HepG2 (cell line): ENCODE data around the gene L3MBTL4. TPM values are rescaled to one million over a fixed set of nuclear protein-coding genes. Genes with fewer than 3 reads are reported as not detected.

Experiments used
- ATAC-seq: fragments of 200-7000 bp; cut with Tn5 transposase; 3 replicates; pipeline ENCODE4 v1.9.1; 2020; ENCODE audit warnings: mild to moderate bottlenecking, moderate library complexity
- BruUV-seq: library from RNA; stranded (reverse); fragments of 400-500 nt; replicated peaks from 2 replicates; lab custom pipeline; 2021; lab: Mats Ljungman, UMichigan
- CTCF ChIA-PET: fragments of 300-600 bp; formaldehyde crosslinking; extraction: SDS; loops from one replicate; lab custom pipeline; 2021; ENCODE audit warnings: low total read pairs, inconsistent platforms, low intra/inter-chr PET ratio; lab: Yijun Ruan, JAX
- POLR2A ChIA-PET: fragments of 350-600 bp; sonication (Branson Sonifier 250); formaldehyde crosslinking; loops from one replicate; lab custom pipeline; 2020; ENCODE audit warnings: antibody characterized with exemption, inconsistent platforms; lab: Yijun Ruan, JAX
- DNase-seq: peaks from one replicate; pipeline ENCODE4 v3.0.0-alpha.2; 2015; ENCODE audit warnings: low spot score
- FAIRE-seq: peaks from 3 replicates; lab custom pipeline; 2011; peaks lifted over from hg19 to GRCh38; lab: Jason Lieb, UNC
- H2AFZ ChIP-seq: one replicate; pipeline ENCODE4 v1.6.1; 2011; ENCODE audit warnings: low read length, inconsistent platforms
- H3K27ac ChIP-seq: fragments of 300-600 bp; 3 replicates; pipeline ENCODE4 v1.8.0; 2011; ENCODE audit warnings: mixed run types, mild to moderate bottlenecking, mixed read lengths, low read length, inconsistent platforms; ENCODE audit not compliant: insufficient read depth; ENCODE audit errors: extremely low read length
- H3K27me3 ChIP-seq, 2 experiments: fragments of 200-600 bp in 1 of 2; 2 replicates in 1 of 2; 3 replicates in 1 of 2; pipeline versions ENCODE4 v1.6.0 to v1.8.0; 2011; ENCODE audit warnings: low read length in 2 of 2, mild to moderate bottlenecking in 2 of 2, moderate library complexity in 2 of 2, inconsistent platforms in 1 of 2; ENCODE audit not compliant: insufficient read depth in 2 of 2, control insufficient read depth in 1 of 2
- H3K36me3 ChIP-seq, 2 experiments: fragments of 200-600 bp in 1 of 2; replicated peaks in 1 of 2; 2 replicates in 1 of 2; 3 replicates in 1 of 2; pipeline versions ENCODE4 v1.5.1 to v1.8.0; 2011; ENCODE audit warnings: low read length in 2 of 2, inconsistent platforms in 1 of 2; ENCODE audit not compliant: insufficient read depth in 2 of 2, control insufficient read depth in 1 of 2
- H3K4me1 ChIP-seq: 2 replicates; pipeline ENCODE4 v1.5.1; 2012; ENCODE audit warnings: low read length, inconsistent platforms; ENCODE audit not compliant: insufficient read depth
- H3K4me2 ChIP-seq: 2 replicates; pipeline ENCODE4 v1.6.0; 2011; ENCODE audit warnings: low read depth, low read length, inconsistent platforms
- H3K4me3 ChIP-seq, 3 experiments: fragments of 200-600 bp in 1 of 3; sonication (generic), shearing (Covaris generic) in 1 of 3; replicated peaks in 1 of 3; 2 replicates each; pipeline ENCODE4 v1.5.1; 2011 to 2016; ENCODE audit warnings: low read length in 3 of 3, inconsistent platforms in 2 of 3, low read depth in 2 of 3, mild to moderate bottlenecking in 2 of 3, control low read depth in 1 of 3, mixed read lengths in 1 of 3; ENCODE audit not compliant: insufficient read depth in 1 of 3
- H3K79me2 ChIP-seq: one replicate; pipeline ENCODE4 v1.6.1; 2011; ENCODE audit warnings: low read length, inconsistent platforms; ENCODE audit not compliant: insufficient read depth
- H3K9ac ChIP-seq: 2 replicates; pipeline ENCODE4 v1.6.0; 2011; ENCODE audit warnings: mild to moderate bottlenecking, low read depth, low read length, inconsistent platforms; ENCODE audit not compliant: insufficient read depth
- H3K9me3 ChIP-seq: 2 replicates; pipeline ENCODE4 v1.5.1; 2012; ENCODE audit warnings: mild to moderate bottlenecking, low read length
- H4K20me1 ChIP-seq: 2 replicates; pipeline ENCODE4 v1.6.0; 2011; ENCODE audit warnings: inconsistent platforms, mild to moderate bottlenecking, low read length, moderate library complexity; ENCODE audit not compliant: insufficient read depth
- CSRNP2 ChIP-seq: sonication (generic); formaldehyde crosslinking; conservative IDR thresholded peaks from 2 replicates; pipeline ENCODE4 v1.8.0; 2022; ENCODE audit warnings: low read depth, missing genetic modification reagents
- E2F5 ChIP-seq: sonication (generic); formaldehyde crosslinking; conservative IDR thresholded peaks from 2 replicates; pipeline ENCODE4 v1.4.0; 2020; ENCODE audit warnings: missing genetic modification reagents
- IRF1 ChIP-seq: sonication (generic); formaldehyde crosslinking; IDR thresholded peaks from 2 replicates; pipeline ENCODE4 v1.4.0; 2020; ENCODE audit warnings: low read depth, mild to moderate bottlenecking, missing genetic modification reagents
- KDM4B ChIP-seq: sonication (generic); formaldehyde crosslinking; IDR thresholded peaks from 2 replicates; pipeline ENCODE4 v1.4.0; 2020; ENCODE audit warnings: missing genetic modification reagents
- NR2F1 ChIP-seq, 2 experiments: fragments of 450-650 bp in 1 of 2; formaldehyde crosslinking in 1 of 2; IDR thresholded peaks; 2 replicates each; pipeline versions ENCODE4 v1.5.0 to v1.6.1; 2016 to 2020; ENCODE audit warnings: mild to moderate bottlenecking in 1 of 2, missing compliant biosample characterization in 1 of 2, missing genetic modification reagents in 1 of 2, moderate library complexity in 1 of 2
- SMAD3 ChIP-seq: sonication (generic); formaldehyde crosslinking; IDR thresholded peaks from 2 replicates; pipeline ENCODE4 v1.4.0; 2020; ENCODE audit warnings: missing genetic modification reagents
- SSRP1 ChIP-seq: IDR thresholded peaks from 2 replicates; pipeline ENCODE4 v1.6.1; 2016; ENCODE audit warnings: control low read depth
- ZBTB37 ChIP-seq: sonication (generic); formaldehyde crosslinking; IDR thresholded peaks from 2 replicates; pipeline ENCODE4 v1.4.0; 2020; ENCODE audit warnings: mild to moderate bottlenecking, missing genetic modification reagents
- ZBTB7A ChIP-seq: sonication (generic); formaldehyde crosslinking; IDR thresholded peaks from 2 replicates; pipeline ENCODE4 v1.8.0; 2022; ENCODE audit warnings: mild to moderate bottlenecking, missing genetic modification reagents
- ZGPAT ChIP-seq: IDR thresholded peaks from 2 replicates; pipeline ENCODE4 v1.6.1; 2016; ENCODE audit warnings: mild to moderate bottlenecking
- ZNF569 ChIP-seq: sonication (generic); formaldehyde crosslinking; IDR thresholded peaks from 2 replicates; pipeline ENCODE4 v1.5.0; 2020; ENCODE audit warnings: mild to moderate bottlenecking, missing genetic modification reagents, moderate library complexity, borderline replicate concordance
- in situ Hi-C: cut with HindIII; loops from 2 replicates; pipeline ENCODE4 v1.10.0; 2017; ENCODE audit warnings: low pct_unique_long_range_greater_than_20kb; ENCODE audit not compliant: extremely low pct_ligation_motif_present
- intact Hi-C: fragments of 100-400 bp; cut with micrococcal nuclease; formaldehyde crosslinking; loops from one replicate; pipeline ENCODE4 v1.10.0; 2022; ENCODE audit not compliant: unreplicated experiment
- polyA plus RNA-seq, 8 experiments: library from polyadenylated mRNA; depleted of rRNA in 3 of 8; stranded (reverse) in 7 of 8; unstranded in 1 of 8; fragments of >200 nt; fragmentation: Illumina TruSeq in 4 of 8; extraction: Trizol in 4 of 8; gene quantifications; 2 replicates each; pipeline versions ENCODE4 v1.2.1 to v1.2.3, GENCODE V29; 2011 to 2016; ENCODE audit warnings: low read depth in 4 of 8, missing spikeins in 1 of 8, mixed read lengths in 1 of 8; ENCODE audit not compliant: insufficient read depth in 1 of 8
- total RNA-seq, 5 experiments: library from RNA; depleted of rRNA; stranded (reverse); fragments of >200 nt; fragmentation: Illumina TruSeq; extraction: Trizol; gene quantifications; 2 replicates each; pipeline ENCODE4 v1.2.3, GENCODE V29; 2016; ENCODE audit warnings: low read depth in 1 of 5

Gene L3MBTL4
- total and polyA plus RNA-seq, 2 of the 13 experiments (the other 11 are each of a cell fraction or from before 2014, with no cell fraction given): 10.8 to 13.3 TPM

- H3K4me2 ChIP-seq: no peak overlapping the region
- H3K27me3 ChIP-seq: no peaks in the 10 kb centered on the region
- in situ Hi-C loops: no loop called here
- DNase-seq (no peak), ATAC-seq (no peak)
- H3K4me3 ChIP-seq: no peak overlapping the region
- TF ChIP-seq NR2F1 (CRISPR knock-in tag; IDR thresholded peaks at IDR 0.05) (no peak), ZNF569 (CRISPR knock-in tag) (no peak), IRF1 (CRISPR knock-in tag) (no peak), SMAD3 (CRISPR knock-in tag) (no peak), CSRNP2 (CRISPR knock-in tag) (no peak), E2F5 (CRISPR knock-in tag) (no peak), ZBTB37 (CRISPR knock-in tag) (no peak), ZGPAT (CRISPR knock-in tag) (no peak), SSRP1 (CRISPR knock-in tag) (no peak), ZBTB7A (no peak), KDM4B (CRISPR knock-in tag) (no peak)
- TF ChIP-seq, all 625 proteins: peak for 0
- Histone ChIP-seq H3K9ac (no peak overlapping the region), H4K20me1 (0 out of 2 replicates have a peak, but pooled peaks cover 4% of the 10 kb centered on the region), H3K79me2 (peaks cover 33% of the 10 kb centered on the region), H3K36me3 (no peaks in the 10 kb centered on the region), H3K4me1 (peaks cover 10% of the 10 kb centered on the region), H2AFZ (no peak overlapping the region), H3K9me3 (peaks cover 19% of the 10 kb centered on the region; the same call in 1 of the 2 replicates), H3K27ac (no peak overlapping the region)
- POLR2A ChIA-PET: no interaction called here
- no TSS peak for BruUV-seq
- intact Hi-C loops: no loop called here
- FAIRE-seq: no peak
- CTCF ChIA-PET: no interaction called here
Measured at GRCh38 chr18:6341709-6342108, 73.0 kb downstream of the L3MBTL4 start.
